IPS DF 19.7 (cell line): Measurements from ENCODE around the gene ARHGAP42.

ENCODE experiments used
- DNase-seq: peaks from one replicate; pipeline ENCODE4 v3.0.0-alpha.2; 2013; ENCODE audit warnings: low read depth, low spot score

The ARHGAP42 gene

DNA sequence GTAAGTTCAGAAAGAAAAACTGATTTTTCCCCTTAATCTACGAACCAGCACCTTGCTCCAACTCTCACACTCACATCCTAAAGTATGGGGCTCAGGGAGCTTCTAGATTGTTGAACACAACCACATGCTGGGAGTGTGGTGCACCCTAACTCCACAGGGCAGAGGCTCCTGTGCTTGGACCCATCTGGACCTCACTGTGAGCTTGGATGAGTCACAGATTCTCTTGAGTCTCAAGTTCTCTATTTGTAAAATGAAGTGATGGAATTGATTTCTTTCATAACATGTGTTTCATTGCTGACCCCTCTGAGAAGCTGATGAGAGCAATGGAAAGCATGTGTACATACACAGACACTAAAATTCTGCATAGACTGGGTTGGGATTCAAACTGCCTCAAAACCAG, 332.8 kb downstream of the ARHGAP42 start:
- no peak for DNase-seq

DNA sequence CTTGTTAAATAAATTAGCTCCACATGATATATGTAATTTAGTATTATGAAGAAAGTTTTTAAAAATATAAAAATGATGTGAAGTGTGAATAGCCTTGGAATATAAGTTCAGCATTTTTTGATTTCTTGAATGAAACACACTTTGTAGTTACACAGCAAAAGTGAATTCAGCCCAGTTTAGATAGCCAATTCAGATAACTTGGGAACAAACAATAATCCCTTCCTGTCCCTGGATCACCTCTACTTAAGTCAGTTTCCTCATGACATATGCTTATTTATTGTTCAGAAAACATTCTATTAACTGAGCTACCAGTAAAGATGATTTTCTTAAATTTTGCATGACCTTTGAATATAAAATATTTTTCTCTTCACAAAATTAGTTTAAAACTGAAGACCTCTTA, 335.2 kb downstream of the ARHGAP42 start:
- DNase-seq = no peak

DNA sequence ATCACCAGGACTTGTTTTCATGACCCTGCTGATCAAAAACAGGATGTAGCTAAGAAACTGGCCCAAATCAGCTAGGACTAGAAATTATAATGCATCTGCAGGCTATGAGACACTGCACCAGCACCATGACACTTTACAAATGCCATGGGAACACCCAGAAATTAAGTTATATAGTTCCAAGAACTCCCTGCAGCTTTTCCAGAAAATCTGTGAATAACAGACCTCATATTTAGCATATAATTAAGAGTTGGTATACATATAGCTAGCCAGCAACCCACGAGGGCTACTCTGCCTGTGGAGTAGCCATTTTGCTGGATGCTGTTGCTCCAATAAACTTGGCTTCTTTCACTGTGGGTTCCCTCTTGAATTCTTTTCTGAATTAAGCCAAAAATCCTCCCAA, 341.6 kb downstream of the ARHGAP42 start:
- DNase-seq = no peak

DNA sequence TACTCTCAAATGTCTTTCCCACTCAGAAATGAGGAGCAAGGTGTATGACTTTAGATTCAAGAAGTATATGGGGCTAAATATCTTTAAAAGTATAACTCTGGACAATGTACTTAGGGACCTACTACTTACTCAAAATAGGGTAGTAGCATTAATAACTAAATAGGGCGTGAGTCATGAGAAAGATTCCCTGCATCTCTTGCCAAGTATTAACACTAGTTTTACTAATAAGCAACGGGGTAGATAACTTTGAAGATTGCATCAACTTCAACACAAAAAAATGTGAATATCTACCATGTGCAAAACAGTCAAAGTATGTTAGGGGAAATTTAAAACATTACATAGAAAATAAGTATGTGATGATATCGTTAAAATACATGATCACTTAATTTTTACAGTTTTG, 342.9 kb downstream of the ARHGAP42 start:
- DNase-seq = no peak

DNA sequence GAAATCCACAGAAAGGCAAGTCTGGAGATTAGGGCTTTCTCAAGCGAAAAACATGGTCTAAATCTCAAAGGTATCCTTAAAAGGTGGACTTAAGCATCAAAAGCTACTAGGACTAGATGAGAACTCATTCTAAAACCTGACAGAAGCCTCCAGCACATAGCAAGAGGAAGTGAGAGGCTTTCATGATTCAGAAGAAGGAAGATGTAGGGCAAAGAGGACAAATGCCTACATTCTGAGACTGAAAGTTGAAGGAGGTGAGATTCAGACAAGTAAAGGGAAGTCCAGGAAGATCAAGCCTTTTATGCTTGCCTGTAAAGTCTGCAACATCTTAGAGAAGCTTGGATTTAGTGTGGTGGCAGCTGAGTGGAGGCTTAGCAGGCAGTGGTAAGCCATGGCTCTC, 343.6 kb downstream of the ARHGAP42 start:
- no peak for DNase-seq

DNA sequence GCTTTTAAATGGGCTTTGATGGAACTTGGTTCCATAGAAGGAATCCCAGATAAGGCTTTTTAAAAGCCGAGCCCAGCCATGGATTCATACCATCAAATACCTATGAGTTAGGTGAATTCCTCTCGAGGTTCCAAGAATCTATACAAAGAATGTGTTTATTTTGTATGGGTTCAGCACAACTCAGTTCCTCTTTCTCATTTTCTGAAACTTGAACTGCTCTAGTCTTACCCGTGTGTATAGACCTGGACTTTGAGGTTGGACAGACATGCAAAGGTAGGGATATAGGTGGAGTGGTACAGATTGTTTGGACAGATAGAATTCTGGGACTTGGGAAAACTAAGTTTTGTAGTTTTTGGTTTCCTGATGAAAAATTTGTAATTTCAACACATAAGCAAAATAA, 344.6 kb downstream of the ARHGAP42 start:
- DNase-seq = no peak

DNA sequence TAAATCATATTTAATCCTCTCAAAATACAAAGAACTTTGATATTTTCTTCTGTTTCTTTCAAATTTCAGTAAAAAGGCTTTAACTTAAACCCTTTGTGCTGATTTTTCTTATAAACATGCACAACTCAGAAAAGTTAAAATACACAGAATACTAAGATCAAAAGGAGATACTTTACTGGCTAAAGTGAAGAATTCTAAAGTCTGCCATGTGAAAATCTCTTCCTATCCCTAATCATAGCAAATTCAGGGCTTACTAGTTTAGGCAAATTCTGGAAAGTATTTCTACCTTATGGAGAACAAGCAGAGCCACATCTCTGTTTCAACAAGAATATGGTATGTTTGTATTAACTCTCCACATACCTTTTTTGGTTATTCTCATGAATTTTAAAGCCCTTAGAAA, 345.9 kb downstream of the ARHGAP42 start:
- DNase-seq = no peak

DNA sequence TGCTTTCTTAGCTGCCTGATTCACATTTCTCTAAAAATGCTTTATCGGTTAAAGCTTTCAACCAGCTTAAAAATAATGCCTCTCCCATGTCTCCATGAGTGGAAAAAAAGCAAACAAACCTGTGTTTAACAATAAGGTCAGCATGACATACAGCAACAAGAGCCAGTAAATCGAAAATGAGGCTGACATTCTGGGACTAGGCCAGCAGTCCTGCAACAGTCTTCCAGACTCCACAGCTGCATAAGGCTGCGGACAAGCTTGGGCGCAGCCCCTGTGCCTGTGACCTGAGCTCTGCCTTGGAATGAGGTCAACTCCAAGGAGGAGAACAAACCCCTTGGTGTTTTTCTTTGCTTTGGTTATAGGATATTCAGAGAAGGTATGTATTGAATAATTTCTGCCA, 347.0 kb downstream of the ARHGAP42 start:
- no peak for DNase-seq

DNA sequence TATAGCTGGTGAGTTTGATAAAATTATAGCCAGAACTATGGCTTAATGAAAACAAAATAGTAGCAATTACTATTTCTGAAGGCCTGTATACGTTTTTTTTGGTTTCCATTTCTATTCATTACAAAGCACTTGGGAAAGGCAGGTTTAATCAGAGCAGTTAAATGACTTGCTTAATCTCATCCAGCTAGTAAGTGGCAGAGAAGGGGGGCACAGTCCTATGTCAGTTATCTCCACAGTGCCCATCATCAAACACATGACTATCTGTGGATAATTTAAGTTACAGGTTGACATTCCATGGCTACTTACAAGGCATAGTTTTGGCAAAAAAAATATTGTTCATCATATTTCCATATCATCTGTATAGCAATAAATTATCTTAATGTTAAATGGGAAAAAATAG, 348.8 kb downstream of the ARHGAP42 start:
- no peak for DNase-seq
